GM12878 (cell line): Measurements from ENCODE around the gene GRIPAP1. TPM values are rescaled to one million over a fixed set of nuclear protein-coding genes. Genes with fewer than 3 reads are reported as not detected.

Experiments used
- ATAC-seq: fragments of 200-7000 bp; cut with Tn5 transposase; 3 replicates; pipeline ENCODE4 v1.9.1; 2020; ENCODE audit warnings: mild to moderate bottlenecking, moderate library complexity
- BruUV-seq: library from RNA; stranded (reverse); fragments of 400-500 nt; replicated peaks from 2 replicates; lab custom pipeline; 2021; lab: Mats Ljungman, UMichigan
- CTCF ChIA-PET: fragments of 300-600 bp; sonication (Branson Sonifier 250); formaldehyde crosslinking; extraction: SDS; loops from one replicate; lab custom pipeline; 2021; ENCODE audit warnings: inconsistent platforms; lab: Yijun Ruan, JAX
- POLR2A ChIA-PET: fragments of 350-600 bp; formaldehyde crosslinking; extraction: SDS; loops from one replicate; lab custom pipeline; 2021; ENCODE audit warnings: inconsistent platforms; lab: Charles Lee
- RAD21 ChIA-PET: fragments of 300-600 bp; sonication (Branson Sonifier 250); formaldehyde crosslinking; loops from one replicate; lab custom pipeline; 2023; ENCODE audit warnings: antibody characterized with exemption; ENCODE audit not compliant: unreplicated experiment; lab: Charles Lee
- SMC1A ChIA-PET: fragments of 300-600 bp; sonication (Branson Sonifier 250); formaldehyde crosslinking; loops from one replicate; lab custom pipeline; 2023; ENCODE audit not compliant: unreplicated experiment, uncharacterized antibody; lab: Charles Lee
- DNase-seq: peaks from one replicate; pipeline ENCODE4 v3.0.0-alpha.2; 2011; ENCODE audit warnings: low read depth, low spot score
- FAIRE-seq: peaks from 3 replicates; lab custom pipeline; 2011; peaks lifted over from hg19 to GRCh38; lab: Jason Lieb, UNC
- H2AFZ ChIP-seq: 2 replicates; pipeline ENCODE4 v1.6.0; 2011; ENCODE audit warnings: low read depth, low read length, control low read depth; ENCODE audit not compliant: control insufficient read depth
- H3K27ac ChIP-seq: 2 replicates; pipeline ENCODE4 v1.5.1; 2011; ENCODE audit warnings: control low read depth; ENCODE audit not compliant: control insufficient read depth, insufficient read depth
- H3K27me3 ChIP-seq, 2 experiments: replicated peaks in 1 of 2; 2 replicates each; pipeline versions ENCODE4 v1.6.0 to v1.6.1; 2011; ENCODE audit warnings: low read length in 1 of 2; ENCODE audit not compliant: control insufficient read depth in 2 of 2, insufficient read depth in 2 of 2
- H3K36me3 ChIP-seq, 2 experiments: 2 replicates each; pipeline ENCODE4 v1.5.1; 2011; ENCODE audit warnings: low read length in 1 of 2; ENCODE audit not compliant: control insufficient read depth in 2 of 2, insufficient read depth in 2 of 2
- H3K4me1 ChIP-seq: 2 replicates; pipeline ENCODE4 v1.6.1; 2011; ENCODE audit warnings: mild to moderate bottlenecking, low read length, moderate library complexity, mixed read lengths; ENCODE audit not compliant: control insufficient read depth, insufficient read depth
- H3K4me2 ChIP-seq: 2 replicates; pipeline ENCODE4 v1.6.0; 2011; ENCODE audit warnings: control low read depth; ENCODE audit not compliant: control insufficient read depth, insufficient read depth
- H3K4me3 ChIP-seq: fragments of 200-600 bp; sonication (generic); 2 replicates; pipeline ENCODE4 v1.5.1; 2016
- H3K79me2 ChIP-seq: 2 replicates; pipeline ENCODE4 v1.6.0; 2011; ENCODE audit warnings: low read length; ENCODE audit not compliant: control insufficient read depth, insufficient read depth
- H3K9ac ChIP-seq: 2 replicates; pipeline ENCODE4 v1.8.0; 2011; ENCODE audit warnings: low read length, control low read depth, mixed read lengths; ENCODE audit not compliant: control insufficient read depth, insufficient read depth
- H3K9me3 ChIP-seq: replicated peaks from 3 replicates; pipeline ENCODE4 v1.5.1; 2011; ENCODE audit warnings: mild to moderate bottlenecking, low read length; ENCODE audit not compliant: control insufficient read depth, insufficient read depth
- H4K20me1 ChIP-seq: 2 replicates; pipeline ENCODE4 v1.6.0; 2011; ENCODE audit not compliant: control insufficient read depth, insufficient read depth
- BRCA1 ChIP-seq: IDR thresholded peaks from 2 replicates; pipeline ENCODE4 v1.6.1; 2011; ENCODE audit warnings: low read depth, low read length, improper control_type of control experiment
- CBFB ChIP-seq: IDR thresholded peaks from 2 replicates; pipeline ENCODE4 v1.6.1; 2016; ENCODE audit warnings: antibody characterized with exemption, low read depth
- CBX5 ChIP-seq: sonication (generic); IDR thresholded peaks from 2 replicates; pipeline ENCODE4 v1.6.1; 2016; ENCODE audit warnings: low read depth, moderate library complexity, mild to moderate bottlenecking, inconsistent platforms
- CHD2 ChIP-seq: IDR thresholded peaks from 2 replicates; pipeline ENCODE4 v1.6.1; 2011; ENCODE audit warnings: low read depth, low read length, improper control_type of control experiment, borderline replicate concordance
- GABPA ChIP-seq: IDR thresholded peaks from 2 replicates; pipeline ENCODE4 v1.6.1; 2014; ENCODE audit warnings: antibody characterized with exemption, low read depth, mild to moderate bottlenecking, inconsistent platforms
- IKZF1 ChIP-seq: fragments of 450-650 bp; conservative IDR thresholded peaks from 2 replicates; pipeline ENCODE4 v1.6.1; 2017; ENCODE audit warnings: antibody characterized with exemption, mild to moderate bottlenecking
- MEF2B ChIP-seq: fragments of 450-650 bp; IDR thresholded peaks from 2 replicates; pipeline ENCODE4 v1.6.1; 2018; ENCODE audit warnings: mild to moderate bottlenecking, moderate library complexity; ENCODE audit not compliant: partially characterized antibody, poor library complexity, severe bottlenecking
- NFYA ChIP-seq: IDR thresholded peaks from 2 replicates; pipeline ENCODE4 v1.6.1; 2011; ENCODE audit warnings: low read depth, mild to moderate bottlenecking, low read length, improper control_type of control experiment, borderline replicate concordance
- NFYB ChIP-seq: IDR thresholded peaks from 2 replicates; pipeline ENCODE4 v1.6.1; 2011; ENCODE audit warnings: low read depth, mild to moderate bottlenecking, low read length, improper control_type of control experiment, moderate library complexity; ENCODE audit not compliant: insufficient read depth
- NR2F1 ChIP-seq: fragments of 450-650 bp; conservative IDR thresholded peaks from 2 replicates; pipeline ENCODE4 v1.6.1; 2017; ENCODE audit warnings: mild to moderate bottlenecking
- RAD21 ChIP-seq: IDR thresholded peaks from 2 replicates; pipeline ENCODE4 v1.6.1; 2011; ENCODE audit warnings: mild to moderate bottlenecking, low read depth, low read length, moderate library complexity; ENCODE audit not compliant: insufficient read depth
- RFX5 ChIP-seq: IDR thresholded peaks from 2 replicates; pipeline ENCODE4 v1.6.1; 2011; ENCODE audit warnings: low read depth, low read length, improper control_type of control experiment
- SIX5 ChIP-seq: IDR thresholded peaks from 2 replicates; pipeline ENCODE4 v1.6.1; 2011; ENCODE audit warnings: mild to moderate bottlenecking, low read depth, low read length, moderate library complexity; ENCODE audit not compliant: severe bottlenecking
- SUPT20H ChIP-seq: IDR thresholded peaks from 2 replicates; pipeline ENCODE4 v1.6.1; 2011; ENCODE audit warnings: low read depth, mild to moderate bottlenecking, low read length, moderate library complexity, borderline replicate concordance; ENCODE audit not compliant: control insufficient read depth
- TARDBP ChIP-seq: IDR thresholded peaks from 2 replicates; pipeline ENCODE4 v1.6.1; 2016; ENCODE audit warnings: borderline replicate concordance
- YY1 ChIP-seq: IDR thresholded peaks from 2 replicates; pipeline ENCODE4 v1.6.1; 2011; ENCODE audit warnings: low read depth, mild to moderate bottlenecking, low read length
- ZNF384 ChIP-seq: IDR thresholded peaks from 2 replicates; pipeline ENCODE4 v1.6.1; 2012; ENCODE audit warnings: low read depth, mild to moderate bottlenecking, low read length, improper control_type of control experiment, borderline replicate concordance
- ZZZ3 ChIP-seq: IDR thresholded peaks from 2 replicates; pipeline ENCODE4 v1.6.1; 2011; ENCODE audit warnings: low read depth; ENCODE audit not compliant: control insufficient read depth, insufficient read length
- WGBS: methylation state at CpG from one replicate; pipeline ENCODE4 v1.1.6; 2016; ENCODE audit warnings: low lambda C conversion rate; ENCODE audit not compliant: insufficient replicate concordance, insufficient coverage; ENCODE audit errors: missing lambda C conversion rate; 5-methylcytosine and 5-hydroxymethylcytosine counted together
- in situ Hi-C: fragments of 300-500 bp; cut with MboI; formaldehyde crosslinking; loops from 9 replicates; pipeline ENCODE4 v1.14.3; 2018; ENCODE audit warnings: mixed read lengths
- intact Hi-C: fragments of 100-400 bp; cut with micrococcal nuclease; formaldehyde crosslinking; loops from one replicate; pipeline ENCODE4 v1.14.2; 2022; ENCODE audit not compliant: unreplicated experiment
- polyA plus RNA-seq, 11 experiments: library from polyadenylated mRNA; depleted of rRNA in 4 of 11; unstranded in 6 of 11; stranded (reverse) in 5 of 11; fragments of >200 nt; fragmentation: Nextera tagmentation in 4 of 11; fragmentation: Illumina TruSeq in 1 of 11; extraction: Ambion mirVana in 4 of 11; extraction: Trizol in 1 of 11; gene quantifications; 1 replicate in 1 of 11; 2 replicates in 10 of 11; pipeline versions ENCODE4 v1.2.1 to v1.2.3, GENCODE V29; 2011 to 2016; ENCODE audit warnings: inconsistent platforms in 2 of 11, missing spikeins in 2 of 11, low read depth in 1 of 11
- total RNA-seq, 4 experiments: library from RNA; depleted of rRNA in 3 of 4; stranded (reverse); fragments of >200 nt in 3 of 4; fragmentation: Illumina TruSeq in 1 of 4; extraction: Trizol in 1 of 4; gene quantifications; 2 replicates each; pipeline versions ENCODE4 v1.2.1 to v1.2.3, GENCODE V29; 2013 to 2021
- TF ChIP-seq, protein P1 (sequence below): fragments of 450-650 bp; IDR thresholded peaks from 2 replicates; pipeline ENCODE4 v1.6.1; 2014; ENCODE audit warnings: mild to moderate bottlenecking
- TF ChIP-seq, protein P2 (sequence below): IDR thresholded peaks from 2 replicates; pipeline ENCODE4 v1.6.1; 2012; ENCODE audit warnings: low read depth, low read length, improper control_type of control experiment
- TF ChIP-seq, protein P3 (sequence below): fragments of 150-350 bp; IDR thresholded peaks from 2 replicates; pipeline ENCODE4 v1.6.1; 2014; ENCODE audit warnings: mild to moderate bottlenecking, low read depth, low read length

The GRIPAP1 gene
- total and polyA plus RNA-seq, 10 of the 15 experiments (the other 5 are each of a cell fraction or from before 2014, with no cell fraction given), result 4.2 to 44.7 (median 25.8) TPM

DNA sequence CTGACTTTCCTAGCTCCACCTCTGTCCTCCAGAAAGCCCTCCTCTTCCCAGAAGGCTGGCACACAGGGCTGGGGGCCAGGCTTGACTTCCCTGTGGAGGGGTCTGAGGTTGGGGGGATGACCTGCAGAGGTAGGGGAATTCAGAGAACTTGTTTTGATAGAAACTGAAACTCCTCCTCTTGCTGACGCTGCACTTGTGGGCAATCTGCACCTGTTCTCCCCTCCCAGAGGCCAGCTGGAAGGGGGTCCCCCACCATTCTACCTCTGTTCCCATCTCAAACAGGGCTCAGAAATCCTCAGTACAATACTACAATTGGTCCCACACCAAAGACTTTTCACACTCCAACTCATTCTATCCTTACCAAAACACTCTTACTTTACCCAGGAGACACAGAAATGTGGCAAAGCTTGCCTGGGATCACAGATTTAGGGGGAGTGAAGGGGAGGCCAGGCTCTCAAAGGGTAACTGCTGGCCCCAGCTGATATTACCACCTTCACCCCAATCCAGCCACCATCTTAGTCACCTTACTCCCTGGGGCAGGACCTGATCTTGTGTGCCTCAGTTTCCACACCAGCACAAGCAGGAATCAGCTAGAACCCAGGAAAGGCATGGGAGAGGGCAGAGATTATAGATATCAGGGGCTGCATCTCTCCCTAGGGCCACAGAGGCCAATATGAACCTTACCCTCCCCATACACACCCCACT lies 63.2 kb downstream of the GRIPAP1 start:
- Histone ChIP-seq H3K4me2 (peak overlapping the region; percentile 88), H3K27me3 (no peaks in the 10 kb centered on the region), H3K9ac (peak overlapping the region; percentile 63), H3K79me2 (peaks cover 45% of the 10 kb centered on the region), H2AFZ (no peak overlapping the region), H3K4me1 (peaks cover 73% of the 10 kb centered on the region), H3K36me3 (peaks cover 2 to 22% of the 10 kb centered on the region in 2 experiments), H4K20me1 (no peaks in the 10 kb centered on the region), H3K9me3 (no peaks in the 10 kb centered on the region; the same call in 2 of the 3 replicates), H3K4me3 (peak overlapping the region; percentile 7; the same call in 1 of the 2 replicates), H3K27ac (peak overlapping the region; percentile 95)
- POLR2A ChIA-PET, result interaction anchor here (0.5 to 3.4 kb wide), 13 partner anchors 11 to 367 kb away, joined by 3 to 21 read pairs (median 8); partner anchors contain the start of genes HDAC6, OTUD5, PIM2 and PQBP1
- SMC1A ChIA-PET, result interaction anchor here (0.9 to 2.9 kb wide), 8 partner anchors 8 to 202 kb away, joined by 3 to 9 read pairs (median 5); partner anchors contain the start of gene SLC35A2
- intact Hi-C loops (loop anchor here (1.0 to 5.0 kb wide), 3 partner anchors 15 to 857 kb away; partner anchors contain the start of gene HDAC6), in situ Hi-C loops (loop anchor here (25.0 kb wide), 1 partner anchor 1727 kb away; the partner anchor contains the start of gene CDK16)
- ATAC-seq, result peak; percentile 65
- peak; percentile 31 for FAIRE-seq
- BruUV-seq, result TSS peak; percentile 92
- CTCF ChIA-PET, result interaction anchor here (0.7 to 2.5 kb wide), 6 partner anchors 10 to 222 kb away, joined by 3 to 9 read pairs (median 4); no protein-coding TSS in a partner anchor
- RAD21 ChIA-PET, result interaction anchor here (0.6 to 3.2 kb wide), 7 partner anchors 19 to 299 kb away, joined by 3 to 17 read pairs (median 4); partner anchors contain the start of genes PQBP1, SLC35A2, TFE3 and TIMM17B
- peak; percentile 84 for DNase-seq
- WGBS, result 0% methylated on average over 1 of the region's 1 CpG
- peak; percentile 89 for TF ChIP-seq NR2F1
- no peak for TF ChIP-seq SIX5
- peak; percentile 97 for TF ChIP-seq IKZF1
- no peak for TF ChIP-seq SUPT20H
- TF ChIP-seq NFYA, result no peak
- 0 out of 2 replicates have a peak, but pooled peaks have one; percentile 24 for TF ChIP-seq YY1
- TF ChIP-seq, protein P1, sequence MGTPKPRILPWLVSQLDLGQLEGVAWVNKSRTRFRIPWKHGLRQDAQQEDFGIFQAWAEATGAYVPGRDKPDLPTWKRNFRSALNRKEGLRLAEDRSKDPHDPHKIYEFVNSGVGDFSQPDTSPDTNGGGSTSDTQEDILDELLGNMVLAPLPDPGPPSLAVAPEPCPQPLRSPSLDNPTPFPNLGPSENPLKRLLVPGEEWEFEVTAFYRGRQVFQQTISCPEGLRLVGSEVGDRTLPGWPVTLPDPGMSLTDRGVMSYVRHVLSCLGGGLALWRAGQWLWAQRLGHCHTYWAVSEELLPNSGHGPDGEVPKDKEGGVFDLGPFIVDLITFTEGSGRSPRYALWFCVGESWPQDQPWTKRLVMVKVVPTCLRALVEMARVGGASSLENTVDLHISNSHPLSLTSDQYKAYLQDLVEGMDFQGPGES, result no peak
- no peak for TF ChIP-seq BRCA1
- TF ChIP-seq CBFB, result no peak
- TF ChIP-seq, protein P2, sequence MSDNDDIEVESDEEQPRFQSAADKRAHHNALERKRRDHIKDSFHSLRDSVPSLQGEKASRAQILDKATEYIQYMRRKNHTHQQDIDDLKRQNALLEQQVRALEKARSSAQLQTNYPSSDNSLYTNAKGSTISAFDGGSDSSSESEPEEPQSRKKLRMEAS, result no peak
- peak; percentile 41; the same call in 1 of the 2 replicates for TF ChIP-seq ZNF384
- peak; percentile 86 for TF ChIP-seq MEF2B
- TF ChIP-seq GABPA, result no peak
- no peak; the same call in 1 of the 2 replicates for TF ChIP-seq TARDBP
- no peak for TF ChIP-seq CBX5
- no peak for TF ChIP-seq RFX5
- no peak for TF ChIP-seq NFYB
- TF ChIP-seq ZZZ3, result no peak
- TF ChIP-seq RAD21, result no peak
- peak; percentile 57; the same call in 1 of the 2 replicates for TF ChIP-seq CHD2
- TF ChIP-seq, protein P3, sequence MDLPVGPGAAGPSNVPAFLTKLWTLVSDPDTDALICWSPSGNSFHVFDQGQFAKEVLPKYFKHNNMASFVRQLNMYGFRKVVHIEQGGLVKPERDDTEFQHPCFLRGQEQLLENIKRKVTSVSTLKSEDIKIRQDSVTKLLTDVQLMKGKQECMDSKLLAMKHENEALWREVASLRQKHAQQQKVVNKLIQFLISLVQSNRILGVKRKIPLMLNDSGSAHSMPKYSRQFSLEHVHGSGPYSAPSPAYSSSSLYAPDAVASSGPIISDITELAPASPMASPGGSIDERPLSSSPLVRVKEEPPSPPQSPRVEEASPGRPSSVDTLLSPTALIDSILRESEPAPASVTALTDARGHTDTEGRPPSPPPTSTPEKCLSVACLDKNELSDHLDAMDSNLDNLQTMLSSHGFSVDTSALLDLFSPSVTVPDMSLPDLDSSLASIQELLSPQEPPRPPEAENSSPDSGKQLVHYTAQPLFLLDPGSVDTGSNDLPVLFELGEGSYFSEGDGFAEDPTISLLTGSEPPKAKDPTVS, result no peak
